Keratinocyte (primary cell): ENCODE data around the gene TYR.
"Not testable (repeated sequence)": the region's sequence is repeated elsewhere in the genome, so short reads cannot be mapped to it uniquely, and the experiment has no call there.

Source experiments
- EZH2 ChIP-seq: IDR thresholded peaks from one replicate; pipeline ENCODE4 v1.6.1; 2012; ENCODE audit warnings: inconsistent platforms, mild to moderate bottlenecking, low read length, moderate library complexity
- TF ChIP-seq, protein P1 (sequence below), 3 experiments: IDR thresholded peaks in 1 of 3; conservative IDR thresholded peaks in 1 of 3; optimal IDR thresholded peaks in 1 of 3; 2 replicates in 2 of 3; 3 replicates in 1 of 3; pipeline versions ENCODE3 to v1.5.1; 2011; ENCODE audit warnings: low read length in 3 of 3, mild to moderate bottlenecking in 3 of 3, moderate library complexity in 2 of 3, control low read depth in 1 of 3, inconsistent platforms in 1 of 3; ENCODE audit not compliant: insufficient read depth in 2 of 3; ENCODE audit errors: extremely low read depth in 1 of 3

DNA sequence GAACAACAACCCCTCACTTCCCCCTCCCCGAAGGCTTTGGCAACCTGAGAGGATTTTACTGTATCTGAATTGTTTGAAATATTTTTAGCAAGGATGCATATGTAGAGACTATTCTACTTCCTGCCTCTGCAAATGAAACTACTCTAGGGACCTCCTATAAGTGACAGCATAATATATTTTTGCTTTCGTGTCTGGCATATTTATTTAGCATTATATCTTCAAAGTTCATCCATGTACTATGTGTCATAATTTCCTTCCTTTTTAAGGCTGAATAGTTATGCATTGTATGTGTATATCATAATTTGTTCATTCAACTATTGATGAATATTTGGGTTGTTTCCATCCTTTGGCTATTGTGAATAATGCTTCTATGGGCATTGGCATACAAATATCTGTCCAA is 160.4 kb downstream of the TYR start:
- TF ChIP-seq, protein P1, sequence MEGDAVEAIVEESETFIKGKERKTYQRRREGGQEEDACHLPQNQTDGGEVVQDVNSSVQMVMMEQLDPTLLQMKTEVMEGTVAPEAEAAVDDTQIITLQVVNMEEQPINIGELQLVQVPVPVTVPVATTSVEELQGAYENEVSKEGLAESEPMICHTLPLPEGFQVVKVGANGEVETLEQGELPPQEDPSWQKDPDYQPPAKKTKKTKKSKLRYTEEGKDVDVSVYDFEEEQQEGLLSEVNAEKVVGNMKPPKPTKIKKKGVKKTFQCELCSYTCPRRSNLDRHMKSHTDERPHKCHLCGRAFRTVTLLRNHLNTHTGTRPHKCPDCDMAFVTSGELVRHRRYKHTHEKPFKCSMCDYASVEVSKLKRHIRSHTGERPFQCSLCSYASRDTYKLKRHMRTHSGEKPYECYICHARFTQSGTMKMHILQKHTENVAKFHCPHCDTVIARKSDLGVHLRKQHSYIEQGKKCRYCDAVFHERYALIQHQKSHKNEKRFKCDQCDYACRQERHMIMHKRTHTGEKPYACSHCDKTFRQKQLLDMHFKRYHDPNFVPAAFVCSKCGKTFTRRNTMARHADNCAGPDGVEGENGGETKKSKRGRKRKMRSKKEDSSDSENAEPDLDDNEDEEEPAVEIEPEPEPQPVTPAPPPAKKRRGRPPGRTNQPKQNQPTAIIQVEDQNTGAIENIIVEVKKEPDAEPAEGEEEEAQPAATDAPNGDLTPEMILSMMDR (optimal IDR thresholded peaks at IDR 0.05 in 1 of 3, IDR thresholded peaks at IDR 0.05 in 1 of 3, conservative IDR thresholded peaks at IDR 0.05 in 1 of 3; ENCODE audit: extremely low read depth in 1 of 3, insufficient read depth in 2 of 3, low read length in 3 of 3): not testable (repeated sequence)
- not testable (repeated sequence) for TF ChIP-seq EZH2
